Aorta (tissue), 5 donors: ENCODE measurements around the gene CR1. TPM values are rescaled to one million over a fixed set of nuclear protein-coding genes. Genes with fewer than 3 reads are reported as not detected.
"Not testable (repeated sequence)": the region's sequence is repeated elsewhere in the genome, so short reads cannot be mapped to it uniquely, and the experiment has no call there.

Experiments
- ATAC-seq: fragments of 200-7000 bp; cut with Tn5 transposase; one replicate; pipeline ENCODE4 v1.9.1; 2022; ENCODE audit warnings: moderate library complexity; ENCODE audit not compliant: low FRiP score
- DNase-seq, 2 donors: peaks; one replicate each; pipeline ENCODE4 v3.0.0-alpha.2; 2020
- H3K27ac ChIP-seq, 2 donors: one replicate each; pipeline ENCODE4 v1.5.1; 2013; ENCODE audit warnings: low read length in 2 of 2, mild to moderate bottlenecking in 2 of 2, moderate library complexity in 2 of 2, control low read depth in 1 of 2, inconsistent platforms in 1 of 2, low read depth in 1 of 2
- H3K27me3 ChIP-seq, 2 donors: one replicate each; pipeline ENCODE4 v1.6.1; 2013; ENCODE audit warnings: control low read depth in 1 of 2, low read length in 1 of 2, mild to moderate bottlenecking in 1 of 2, moderate library complexity in 1 of 2; ENCODE audit not compliant: insufficient read depth in 2 of 2, control insufficient read depth in 1 of 2
- H3K36me3 ChIP-seq, 2 donors: one replicate each; pipeline ENCODE4 v1.6.1; 2013; ENCODE audit warnings: control low read depth in 1 of 2, low read length in 1 of 2, mild to moderate bottlenecking in 1 of 2; ENCODE audit not compliant: insufficient read depth in 2 of 2, control insufficient read depth in 1 of 2
- H3K4me1 ChIP-seq, 2 donors: one replicate each; pipeline ENCODE4 v1.6.1; 2013; ENCODE audit warnings: low read length in 2 of 2, control low read depth in 1 of 2, mild to moderate bottlenecking in 1 of 2, moderate library complexity in 1 of 2; ENCODE audit not compliant: insufficient read depth in 2 of 2, control insufficient read depth in 1 of 2
- H3K4me3 ChIP-seq, 2 donors: one replicate each; pipeline ENCODE4 v1.5.1; 2013; ENCODE audit warnings: low read length in 2 of 2, control low read depth in 1 of 2, mild to moderate bottlenecking in 1 of 2
- H3K9me3 ChIP-seq: one replicate; pipeline ENCODE4 v1.6.1; 2013; ENCODE audit warnings: mild to moderate bottlenecking, low read length; ENCODE audit not compliant: control insufficient read depth
- WGBS, 2 donors: extraction: QIAGEN DNeasy Blood & Tissue Kit; methylation state at CpG; one replicate each; pipeline ENCODE4 v1.1.7; 2013; 5-methylcytosine and 5-hydroxymethylcytosine counted together
- intact Hi-C, 2 donors: fragments of 100-400 bp; cut with DNase I; formaldehyde crosslinking; loops; one replicate each; pipeline versions ENCODE4 v1.14.2 to v1.15.0; 2022
- polyA plus RNA-seq, 2 donors: library from polyadenylated mRNA; stranded (reverse); fragments of 200-250 nt; gene quantifications; one replicate each; pipeline ENCODE4 v1.2.3, GENCODE V29; 2013
- total RNA-seq, 2 donors: library from RNA; stranded (reverse); fragmentation: NEBNext Ultra II Directional; extraction: Animal tissue kit (Norgen Biotek cat#: 25700); gene quantifications; one replicate each; pipeline ENCODE4 v1.2.1, GENCODE V29; 2021
- donor health status: healthy with polysubstance abuse.
- donor health status: Bipolar disorder and iron deficiency.
- donor health status: DM: no; HTN: no; CAD: no.
- donor health status: DM: no; HTN: no; CAD: no.
- donor health status: DM: yes; HTN: yes; CAD: no.

Gene CR1
- total and polyA plus RNA-seq, 4 donors = 0.23 to 58.5 (median 5.7) TPM

DNA sequence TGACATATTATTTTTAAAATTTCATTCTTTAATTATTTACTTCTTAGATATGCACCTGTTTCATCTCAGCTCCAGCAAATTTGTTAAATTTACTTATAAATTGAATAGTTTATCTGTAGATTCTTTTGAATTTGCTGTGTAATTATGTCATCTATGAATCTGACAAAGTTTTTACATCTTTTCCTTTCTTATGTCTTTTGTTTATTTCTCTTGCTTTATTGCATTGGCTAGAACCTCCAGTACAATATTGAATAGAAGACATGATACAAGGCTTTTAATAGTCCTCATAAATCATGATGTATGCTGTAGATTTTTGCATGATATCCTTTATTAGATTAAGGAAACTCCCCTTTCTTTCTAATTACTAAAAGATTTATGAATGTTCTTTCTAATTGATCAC is 20.8 kb downstream of the CR1 start:
- H3K36me3 ChIP-seq = no peaks in the 10 kb centered on the region
- no peaks in the 10 kb centered on the region for H3K4me1 ChIP-seq
- ATAC-seq (no peak), DNase-seq (no peak)
- no peaks in the 10 kb centered on the region for H3K9me3 ChIP-seq
- H3K27ac ChIP-seq = no peak overlapping the region
- intact Hi-C loops = no loop called here
- H3K4me3 ChIP-seq = no peak overlapping the region
- H3K27me3 ChIP-seq = peaks cover 0 to 1% of the 10 kb centered on the region in 2 donors

- 75 to 84% methylated on average over 4 of the region's 4 CpGs for WGBS, 2 donors
- intact Hi-C loops = no loop called here
- no peak overlapping the region for H3K4me3 ChIP-seq
- no peak overlapping the region for H3K27ac ChIP-seq
- H3K36me3 ChIP-seq = no peaks in the 10 kb centered on the region
- H3K4me1 ChIP-seq = no peaks in the 10 kb centered on the region
- no peaks in the 10 kb centered on the region for H3K9me3 ChIP-seq
- ATAC-seq = no peak
- no peak for DNase-seq
- H3K27me3 ChIP-seq = peaks cover 0 to 1% of the 10 kb centered on the region in 2 donors
Observed at GRCh38 chr1:207518608-207519236, 22.8 kb downstream of the CR1 start.

- no peak for DNase-seq
- H3K27me3 ChIP-seq = peaks cover 0 to 1% of the 10 kb centered on the region in 2 donors
- H3K36me3 ChIP-seq = no peaks in the 10 kb centered on the region
- intact Hi-C loops = no loop called here
- no peak for ATAC-seq
- no peak overlapping the region for H3K4me3 ChIP-seq
- no peaks in the 10 kb centered on the region for H3K9me3 ChIP-seq
- H3K27ac ChIP-seq = no peak overlapping the region
- H3K4me1 ChIP-seq = no peaks in the 10 kb centered on the region
- 62 to 68% methylated on average over 23 of the region's 23 CpGs for WGBS, 2 donors
Observed at GRCh38 chr1:207519505-207520399, 23.8 kb downstream of the CR1 start.

- H3K4me1 ChIP-seq, DNase-seq, ATAC-seq, H3K9me3 ChIP-seq, intact Hi-C loops, H3K27ac ChIP-seq, H3K27me3 ChIP-seq, H3K4me3 ChIP-seq, H3K36me3 ChIP-seq: not testable (repeated sequence)
- WGBS, 2 donors = 85 to 89% methylated on average over 10 of the region's 10 CpGs
Observed at GRCh38 chr1:207520400-207521345, 24.7 kb downstream of the CR1 start.

DNA sequence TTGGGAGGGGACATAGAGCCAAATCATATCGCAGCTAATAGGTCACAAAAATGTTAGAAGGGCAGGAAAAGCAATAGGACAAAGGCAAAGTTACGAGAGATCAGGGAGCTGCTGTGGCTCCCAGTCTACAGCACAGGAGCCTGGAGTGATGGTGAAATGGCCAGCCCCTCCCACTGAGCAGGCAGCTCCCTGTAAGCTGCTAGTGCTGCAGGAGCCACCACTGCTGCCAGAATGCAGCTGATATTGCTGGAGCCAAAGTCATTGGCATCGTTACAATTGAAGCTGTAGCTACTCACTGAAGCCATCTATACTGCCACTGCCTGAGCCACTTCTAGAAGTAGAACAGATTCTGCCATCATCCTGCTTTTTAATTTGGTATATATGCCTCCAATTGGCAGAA is 29.3 kb downstream of the CR1 start:
- H3K27ac ChIP-seq, H3K27me3 ChIP-seq, DNase-seq, H3K9me3 ChIP-seq, H3K36me3 ChIP-seq, H3K4me1 ChIP-seq, intact Hi-C loops, H3K4me3 ChIP-seq, ATAC-seq: not testable (repeated sequence)
- 50 to 70% methylated on average over 2 to 3 of the region's 3 CpGs for WGBS, 2 donors

DNA sequence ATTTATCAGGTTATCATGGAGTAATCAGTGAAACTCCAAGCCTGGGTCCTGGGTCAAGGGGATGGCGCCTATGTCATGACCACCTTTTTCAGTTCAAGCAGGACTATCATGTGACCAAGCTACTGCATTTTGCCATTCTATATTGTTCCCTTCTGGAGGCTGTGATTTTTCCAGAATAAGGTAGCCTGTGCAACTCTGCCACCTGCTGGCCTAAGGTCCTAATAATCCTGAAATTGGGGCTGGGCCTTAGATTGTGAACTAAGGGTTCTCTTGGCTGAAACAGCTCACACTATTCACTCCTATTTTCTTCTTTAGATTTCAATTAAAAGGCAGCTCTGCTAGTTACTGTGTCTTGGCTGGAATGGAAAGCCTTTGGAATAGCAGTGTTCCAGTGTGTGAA is 32.4 kb downstream of the CR1 start:
- H3K27me3 ChIP-seq, H3K4me3 ChIP-seq, DNase-seq, ATAC-seq, H3K4me1 ChIP-seq, H3K36me3 ChIP-seq, H3K27ac ChIP-seq, intact Hi-C loops, H3K9me3 ChIP-seq: not testable (repeated sequence)
- no CpG with 5 or more reads among the region's 1 CpG for WGBS, 2 donors

DNA sequence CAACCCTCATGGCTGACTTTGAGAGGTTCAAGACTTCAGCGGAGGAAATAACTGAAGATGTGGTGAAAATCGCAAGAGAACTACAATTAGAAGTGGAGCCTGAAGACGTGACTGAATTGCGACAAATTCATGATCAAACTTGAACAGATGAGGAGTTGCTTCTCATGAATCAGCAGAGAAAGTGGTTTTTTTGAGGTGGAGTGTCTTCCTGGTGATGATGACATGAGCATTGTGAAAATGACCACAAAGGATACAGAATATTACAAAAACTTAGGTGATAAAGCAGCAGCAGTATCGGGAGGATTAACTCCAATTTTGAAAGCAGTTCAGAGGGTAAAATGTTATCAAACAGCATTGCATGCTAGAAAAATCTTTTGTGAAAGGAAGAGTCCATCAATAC is 40.3 kb downstream of the CR1 start:
- no CpG with 5 or more reads among the region's 5 CpGs for WGBS, 2 donors
- H3K27me3 ChIP-seq, H3K9me3 ChIP-seq, H3K4me1 ChIP-seq, H3K36me3 ChIP-seq, intact Hi-C loops, ATAC-seq, DNase-seq, H3K4me3 ChIP-seq, H3K27ac ChIP-seq: not testable (repeated sequence)

DNA sequence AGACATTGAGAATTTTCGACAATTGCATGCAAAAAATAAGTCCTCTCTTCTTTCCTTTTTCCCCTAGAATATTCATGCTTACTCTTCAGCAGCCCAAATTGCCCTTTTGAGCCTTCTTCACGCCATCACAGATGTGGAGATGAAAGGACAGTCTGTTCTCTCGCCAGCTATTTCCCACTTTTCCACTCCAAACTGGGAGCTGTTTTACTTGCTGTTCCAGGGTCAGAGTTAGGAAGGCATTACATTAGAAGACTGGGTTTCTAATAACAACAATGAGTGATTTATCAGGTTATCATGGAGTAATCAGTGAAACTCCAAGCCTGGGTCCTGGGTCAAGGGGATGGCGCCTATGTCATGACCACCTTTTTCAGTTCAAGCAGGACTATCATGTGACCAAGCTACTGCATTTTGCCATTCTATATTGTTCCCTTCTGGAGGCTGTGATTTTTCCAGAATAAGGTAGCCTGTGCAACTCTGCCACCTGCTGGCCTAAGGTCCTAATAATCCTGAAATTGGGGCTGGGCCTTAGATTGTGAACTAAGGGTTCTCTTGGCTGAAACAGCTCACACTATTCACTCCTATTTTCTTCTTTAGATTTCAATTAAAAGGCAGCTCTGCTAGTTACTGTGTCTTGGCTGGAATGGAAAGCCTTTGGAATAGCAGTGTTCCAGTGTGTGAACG is 50.9 kb downstream of the CR1 start:
- H3K4me3 ChIP-seq, intact Hi-C loops, H3K4me1 ChIP-seq, DNase-seq, H3K27ac ChIP-seq, H3K9me3 ChIP-seq, H3K27me3 ChIP-seq, H3K36me3 ChIP-seq, ATAC-seq: not testable (repeated sequence)
- no CpG with 5 or more reads among the region's 5 CpGs for WGBS, 2 donors
